ENCODE results near the gene KAT8.
A peak's percentile ranks its signal among the peaks of the same experiment; 100 is the strongest.

The KAT8 gene

DNA sequence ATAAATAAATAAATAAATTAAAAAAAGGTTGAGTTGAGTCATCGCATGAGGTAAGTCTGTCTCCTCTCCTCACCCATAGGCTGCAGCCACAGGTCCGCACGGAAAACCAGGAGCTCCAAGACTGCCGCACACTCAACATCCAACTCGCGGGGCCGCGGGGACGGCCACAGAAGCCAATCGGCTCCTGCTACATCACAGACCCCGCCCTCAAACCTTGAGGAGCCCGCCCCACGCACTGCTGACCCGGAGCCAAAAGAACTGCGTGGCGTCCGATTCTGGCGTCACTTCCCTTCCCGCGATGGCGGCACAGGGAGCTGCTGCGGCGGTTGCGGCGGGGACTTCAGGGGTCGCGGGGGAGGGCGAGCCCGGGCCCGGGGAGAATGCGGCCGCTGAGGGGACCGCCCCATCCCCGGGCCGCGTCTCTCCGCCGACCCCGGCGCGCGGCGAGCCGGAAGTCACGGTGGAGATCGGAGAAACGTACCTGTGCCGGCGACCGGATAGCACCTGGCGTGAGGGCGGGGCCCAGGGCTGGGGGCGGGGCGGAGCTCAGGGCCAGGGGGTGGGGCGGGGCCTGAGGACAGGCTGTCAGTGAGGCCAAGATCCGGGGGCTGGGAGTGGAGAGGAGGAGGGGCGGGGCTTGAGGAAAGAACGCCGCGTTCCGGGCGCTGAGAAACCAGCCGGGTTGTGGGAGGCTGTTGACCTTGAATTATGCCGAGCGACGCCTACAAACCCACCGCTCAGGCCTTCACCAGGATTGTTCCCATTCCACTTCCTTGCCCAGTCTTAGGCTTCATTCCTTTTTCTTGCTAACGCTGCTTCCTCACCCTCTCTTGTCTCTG is at the start of gene KAT8:
Gene KAT8, plus strand, starts transcription at position 281 of the 839 bp plus-strand sequence. Its CDS starts 18 bp downstream, at position 299.
- DNase-seq (ENCODE audit: low read depth), result peak; percentile 97
- TF ChIP-seq, protein P1, sequence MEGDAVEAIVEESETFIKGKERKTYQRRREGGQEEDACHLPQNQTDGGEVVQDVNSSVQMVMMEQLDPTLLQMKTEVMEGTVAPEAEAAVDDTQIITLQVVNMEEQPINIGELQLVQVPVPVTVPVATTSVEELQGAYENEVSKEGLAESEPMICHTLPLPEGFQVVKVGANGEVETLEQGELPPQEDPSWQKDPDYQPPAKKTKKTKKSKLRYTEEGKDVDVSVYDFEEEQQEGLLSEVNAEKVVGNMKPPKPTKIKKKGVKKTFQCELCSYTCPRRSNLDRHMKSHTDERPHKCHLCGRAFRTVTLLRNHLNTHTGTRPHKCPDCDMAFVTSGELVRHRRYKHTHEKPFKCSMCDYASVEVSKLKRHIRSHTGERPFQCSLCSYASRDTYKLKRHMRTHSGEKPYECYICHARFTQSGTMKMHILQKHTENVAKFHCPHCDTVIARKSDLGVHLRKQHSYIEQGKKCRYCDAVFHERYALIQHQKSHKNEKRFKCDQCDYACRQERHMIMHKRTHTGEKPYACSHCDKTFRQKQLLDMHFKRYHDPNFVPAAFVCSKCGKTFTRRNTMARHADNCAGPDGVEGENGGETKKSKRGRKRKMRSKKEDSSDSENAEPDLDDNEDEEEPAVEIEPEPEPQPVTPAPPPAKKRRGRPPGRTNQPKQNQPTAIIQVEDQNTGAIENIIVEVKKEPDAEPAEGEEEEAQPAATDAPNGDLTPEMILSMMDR (conservative IDR thresholded peaks at IDR 0.05; ENCODE audit: control insufficient read depth, insufficient read depth, low read depth, low read length), result no peak
- peak within 1 kb of the TSS; percentile 87 for H3K4me3 ChIP-seq (ENCODE audit: control insufficient read depth, low read depth, low read length)

DNA sequence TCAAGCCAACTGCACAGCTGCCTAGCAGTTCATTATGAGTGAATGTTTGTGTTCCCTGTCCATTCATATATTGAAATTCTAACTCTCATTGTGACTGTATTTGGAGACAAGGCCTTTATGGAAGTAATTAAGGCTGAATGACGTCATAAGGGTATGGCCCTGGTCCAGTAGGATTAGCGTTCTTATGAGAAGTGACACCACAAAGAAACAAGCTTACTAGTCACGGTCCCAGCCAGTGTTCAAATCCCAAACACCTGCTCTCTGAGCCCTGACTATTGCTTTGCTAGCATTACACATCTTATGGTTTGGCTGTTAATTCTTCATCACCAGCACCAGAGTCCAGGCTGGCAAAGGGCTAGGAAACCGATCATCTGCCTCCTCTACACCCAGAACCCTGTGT is 45.6 kb upstream of the KAT8 start:
- TF ChIP-seq, protein P1 (conservative IDR thresholded peaks at IDR 0.05; ENCODE audit: control insufficient read depth, insufficient read depth, low read depth, low read length), result no peak
- H3K4me3 ChIP-seq (ENCODE audit: control insufficient read depth, low read depth, low read length), result peak overlapping the region; percentile 98
- peak; percentile 98 for DNase-seq (ENCODE audit: low read depth)

DNA sequence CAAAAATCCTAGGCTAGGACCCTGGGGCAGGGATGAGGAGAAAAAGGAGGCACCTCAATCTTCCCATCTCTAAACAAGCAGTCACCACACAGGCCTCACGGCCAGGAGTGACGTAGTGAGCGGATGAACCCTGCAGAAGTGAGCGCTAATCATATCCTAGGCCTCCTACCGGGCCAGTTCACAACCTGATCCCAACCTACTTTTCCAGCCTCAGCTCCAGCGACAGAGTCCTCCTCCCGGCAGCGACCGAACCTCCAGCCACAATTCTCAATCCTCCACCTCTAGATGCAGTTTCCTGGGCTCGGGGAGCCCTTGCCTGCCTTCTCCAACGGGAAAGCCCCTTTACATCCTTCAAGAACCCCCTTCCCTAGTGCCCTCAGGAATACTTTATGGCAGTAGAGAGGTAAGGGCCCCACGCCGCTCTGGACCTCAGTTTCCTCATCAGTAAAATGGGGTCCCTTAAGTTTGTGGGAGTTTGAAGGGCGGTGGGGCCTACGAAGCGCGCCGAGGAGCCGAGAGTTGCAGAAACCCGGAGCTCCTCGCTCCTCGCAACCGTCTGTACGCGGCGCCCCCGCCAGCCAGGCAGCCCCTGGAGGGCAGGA is 44.8 kb upstream of the KAT8 start:
- TF ChIP-seq, protein P1 (conservative IDR thresholded peaks at IDR 0.05; ENCODE audit: control insufficient read depth, insufficient read depth, low read depth, low read length), result no peak
- DNase-seq (ENCODE audit: low read depth), result peak; percentile 64
- peak overlapping the region; percentile 98 for H3K4me3 ChIP-seq (ENCODE audit: control insufficient read depth, low read depth, low read length)

DNA sequence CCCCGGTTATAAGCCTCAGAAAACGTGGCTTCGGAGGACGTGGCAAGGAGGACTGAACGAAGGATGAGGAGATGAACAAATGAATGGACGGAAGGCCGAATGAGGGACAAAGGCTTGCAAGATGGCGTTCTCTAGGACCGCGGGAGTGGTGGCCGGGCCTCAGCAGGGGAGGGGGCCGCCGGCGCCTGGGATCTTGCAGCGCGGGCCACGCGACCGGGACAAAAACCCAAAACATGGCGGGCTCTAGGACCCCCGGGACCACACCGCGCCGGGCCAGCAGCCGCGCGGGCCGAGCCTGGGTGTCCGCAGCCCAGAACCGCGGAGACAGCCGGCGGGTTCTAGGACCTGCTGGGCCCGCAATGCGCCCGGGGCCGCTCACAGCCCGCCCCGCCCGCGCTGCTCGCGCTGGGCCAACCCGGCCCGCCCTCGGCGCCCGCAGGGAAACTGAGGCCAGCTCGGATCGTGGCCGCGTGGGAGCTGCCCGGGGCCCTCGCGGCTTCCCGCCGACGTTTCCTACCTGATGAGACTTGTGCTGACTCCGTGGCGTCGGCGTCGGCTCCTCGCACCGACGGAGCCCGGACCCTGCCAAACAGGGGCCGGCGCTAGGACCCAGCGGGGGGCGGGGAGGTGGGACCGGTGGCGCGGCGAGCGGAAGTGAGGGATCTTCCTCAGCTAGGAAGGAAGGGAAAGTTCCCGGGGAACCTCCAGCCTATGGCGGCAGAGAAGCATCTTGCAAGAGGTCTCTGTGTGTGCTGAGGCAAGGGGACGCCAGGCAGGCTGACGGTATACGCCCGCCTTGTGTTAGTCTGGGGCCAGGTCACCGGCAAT is 44.1 kb upstream of the KAT8 start:
- DNase-seq (ENCODE audit: low read depth), result peak; percentile 87
- TF ChIP-seq, protein P1 (conservative IDR thresholded peaks at IDR 0.05; ENCODE audit: control insufficient read depth, insufficient read depth, low read depth, low read length), result no peak
- peak overlapping the region; percentile 98 for H3K4me3 ChIP-seq (ENCODE audit: control insufficient read depth, low read depth, low read length)

DNA sequence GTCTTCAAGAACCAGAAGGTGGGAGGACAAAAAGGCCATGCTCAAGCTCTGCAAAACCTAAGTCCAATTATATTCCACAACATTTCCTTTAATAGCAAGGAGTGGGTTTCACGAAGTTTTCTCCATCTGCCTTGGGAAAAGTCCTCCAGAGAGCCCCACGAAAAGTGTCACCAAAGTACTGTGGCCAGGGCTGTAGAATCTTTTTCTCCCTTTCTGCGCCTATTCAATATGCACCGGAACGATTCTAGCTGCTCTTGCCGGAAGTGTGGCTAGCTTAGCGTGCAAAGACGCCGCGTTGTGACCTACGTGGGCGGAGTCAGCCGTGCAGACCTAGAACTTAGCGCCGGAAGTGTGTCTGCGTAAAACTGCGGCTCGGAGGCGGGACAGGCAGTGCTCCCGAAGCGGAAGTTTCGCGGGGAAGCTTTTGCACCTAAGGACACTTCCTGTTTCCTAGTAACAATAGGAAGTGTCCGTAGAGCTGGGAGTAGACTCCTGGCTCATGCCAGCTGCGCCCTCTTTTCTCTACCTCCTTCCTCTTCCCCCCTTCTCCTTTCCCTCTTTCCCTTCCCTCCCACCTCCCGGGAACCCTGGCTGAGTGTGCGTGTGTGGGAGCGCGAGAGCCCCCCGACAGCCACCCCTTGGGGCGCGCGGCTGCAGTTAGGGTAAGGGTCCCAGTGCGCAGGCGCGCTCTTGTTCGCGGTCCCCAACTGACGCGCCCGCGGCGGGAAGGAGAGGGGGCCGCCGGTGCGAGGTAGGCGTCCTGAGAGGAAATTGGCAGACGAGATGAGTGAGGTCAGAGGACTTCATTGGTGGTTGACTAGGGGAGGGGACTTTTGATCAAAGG is 43.3 kb upstream of the KAT8 start, which contains the start of the genes ZNF646 and ZNF668:
Gene ZNF646, plus strand, starts transcription at position 453 of the 844 bp plus-strand sequence. CDS start 1,903 bp downstream, outside the sequence.
Gene ZNF668, minus strand, starts transcription at position 271 of the 844 bp plus-strand sequence. CDS start 9,781 bp downstream, outside the sequence.
- peak within 1 kb of the TSS; percentile 98 for H3K4me3 ChIP-seq (ENCODE audit: control insufficient read depth, low read depth, low read length)
- TF ChIP-seq, protein P1 (conservative IDR thresholded peaks at IDR 0.05; ENCODE audit: control insufficient read depth, insufficient read depth, low read depth, low read length), result no peak
- peak; percentile 99 for DNase-seq (ENCODE audit: low read depth)
